Upper lobe of left lung (tissue), 6 donors: ENCODE measurements around the gene NT5C1A. TPM values are rescaled to one million over a fixed set of nuclear protein-coding genes. Genes with fewer than 3 reads are reported as not detected.

ENCODE experiments used
- ATAC-seq, 2 donors: fragments of 200-7000 bp; cut with Tn5 transposase; one replicate each; pipeline ENCODE4 v1.9.1; 2022; ENCODE audit warnings: mild to moderate bottlenecking in 2 of 2, moderate library complexity in 2 of 2; ENCODE audit not compliant: low FRiP score in 2 of 2
- DNase-seq, 2 donors: peaks; one replicate each; pipeline ENCODE4 v3.0.0-alpha.2; 2019 to 2020
- H3K27ac ChIP-seq, 4 donors: fragments of 200-600 bp; sonication (generic); one replicate each; pipeline ENCODE4 v1.5.1; 2016 to 2019
- H3K27me3 ChIP-seq, 4 donors: fragments of 200-600 bp; sonication (generic); one replicate each; pipeline ENCODE4 v1.5.1; 2017 to 2019
- H3K36me3 ChIP-seq, 4 donors: fragments of 200-600 bp; sonication (generic); one replicate each; pipeline ENCODE4 v1.5.1; 2016 to 2019
- H3K4me1 ChIP-seq, 4 donors: fragments of 200-600 bp; sonication (generic); one replicate each; pipeline ENCODE4 v1.5.1; 2018 to 2019
- H3K4me3 ChIP-seq, 4 donors: fragments of 200-600 bp; sonication (generic); one replicate each; pipeline ENCODE4 v1.5.1; 2017 to 2019; ENCODE audit warnings: mild to moderate bottlenecking in 2 of 4, moderate library complexity in 1 of 4
- H3K9me3 ChIP-seq, 4 donors: fragments of 200-600 bp; sonication (generic); one replicate each; pipeline ENCODE4 v1.5.1; 2018 to 2019
- EP300 ChIP-seq, 4 donors: sonication (generic); formaldehyde crosslinking; IDR thresholded peaks; one replicate each; pipeline ENCODE4 v1.5.1; 2017; ENCODE audit warnings: antibody characterized with exemption in 4 of 4, control low read depth in 2 of 4
- POLR2A ChIP-seq, 4 donors: fragments of 450-650 bp; IDR thresholded peaks; one replicate each; pipeline ENCODE4 v1.5.1; 2016 to 2017; ENCODE audit warnings: antibody characterized with exemption in 4 of 4, mild to moderate bottlenecking in 2 of 4
- POLR2AphosphoS5 ChIP-seq, 2 donors: sonication (generic); formaldehyde crosslinking; IDR thresholded peaks; one replicate each; pipeline ENCODE4 v1.5.1; 2017; ENCODE audit warnings: antibody characterized with exemption in 2 of 2
- WGBS, 2 donors: methylation state at CpG; one replicate each; pipeline ENCODE4 v1.1.5; 2017 to 2018; 5-methylcytosine and 5-hydroxymethylcytosine counted together
- total RNA-seq, 6 donors: library from RNA; depleted of rRNA in 4 of 6; stranded (reverse); fragments of >200 nt in 4 of 6; gene quantifications; one replicate each; pipeline versions ENCODE4 v1.1.0 to v1.2.1, GENCODE V29; 2016 to 2021
- TF ChIP-seq, protein P1 (sequence below), 6 experiments: fragments of 450-650 bp in 4 of 6; fragments of 200-600 bp in 2 of 6; sonication (generic) in 2 of 6; IDR thresholded peaks; one replicate each; pipeline ENCODE4 v1.5.1; 2016 to 2019; ENCODE audit warnings: antibody characterized with exemption in 6 of 6
- donor health status: DM: no; HTN: no; CAD: no; lungs with moderate emphysema.
- donor health status: DM: no; HTN: yes; CAD: no; lungs with severe emphysema.

Gene NT5C1A
- total RNA-seq, 6 donors from 2014 or later, result 0.37 to 5.5 (median 2.6) TPM; not detected in 2

DNA sequence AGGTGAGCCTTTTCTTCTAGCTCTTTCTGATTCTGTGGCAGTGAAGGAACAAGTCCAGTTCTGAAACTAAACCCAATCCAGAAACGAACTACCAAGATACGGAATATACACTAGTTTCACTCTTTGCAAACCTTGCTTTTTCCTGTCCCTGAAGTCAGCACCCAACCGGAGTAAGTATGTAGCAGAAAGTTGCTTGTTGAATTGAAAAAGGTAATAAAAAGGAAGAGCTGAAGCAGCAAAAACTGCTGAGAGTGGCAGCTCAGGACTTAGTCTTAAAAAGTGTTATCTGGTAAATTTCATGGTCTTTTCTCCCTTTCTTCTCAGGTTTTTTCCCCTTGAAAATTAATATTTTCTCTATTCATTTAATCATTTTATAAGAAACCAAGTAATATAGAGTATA is 9.4 kb upstream of the NT5C1A start:
- no peaks in the 10 kb centered on the region for H3K36me3 ChIP-seq
- peaks cover 0 to 12% (median 5%) of the 10 kb centered on the region in 4 donors for H3K27me3 ChIP-seq
- WGBS, 2 donors, result 75 to 81% methylated on average over 3 of the region's 3 CpGs

DNA sequence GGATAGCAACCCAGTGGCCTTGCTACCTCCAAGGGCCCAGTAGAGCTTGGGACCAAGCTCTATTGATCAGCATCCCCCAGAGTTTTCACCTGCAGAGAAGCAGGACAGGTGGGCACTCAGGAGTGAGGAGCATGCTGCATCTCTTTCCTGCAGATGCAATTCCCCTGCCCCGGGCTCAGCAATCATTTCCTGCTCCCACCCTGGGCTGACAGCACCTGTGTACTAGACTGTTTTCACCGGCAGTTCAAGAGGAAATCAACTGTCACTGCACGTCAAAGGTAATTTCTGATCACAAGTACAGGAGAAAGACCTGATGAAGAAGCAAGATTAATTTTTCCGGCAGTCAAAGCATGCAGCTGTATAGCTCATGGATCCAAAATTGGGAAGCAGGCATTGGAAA is 8.8 kb upstream of the NT5C1A start:
- Histone ChIP-seq H3K9me3 (no peaks in the 10 kb centered on the region), H3K36me3 (no peaks in the 10 kb centered on the region), H3K4me3 (no peak overlapping the region), H3K4me1 (peaks cover 0 to 18% (median 11%) of the 10 kb centered on the region in 4 donors), H3K27ac (no peak overlapping the region), H3K27me3 (peaks cover 0 to 12% (median 5%) of the 10 kb centered on the region in 4 donors)
- ATAC-seq (no peak), DNase-seq (no peak)
- TF ChIP-seq EP300 (IDR thresholded peaks at IDR 0.05), result no peak
- TF ChIP-seq, protein P1, sequence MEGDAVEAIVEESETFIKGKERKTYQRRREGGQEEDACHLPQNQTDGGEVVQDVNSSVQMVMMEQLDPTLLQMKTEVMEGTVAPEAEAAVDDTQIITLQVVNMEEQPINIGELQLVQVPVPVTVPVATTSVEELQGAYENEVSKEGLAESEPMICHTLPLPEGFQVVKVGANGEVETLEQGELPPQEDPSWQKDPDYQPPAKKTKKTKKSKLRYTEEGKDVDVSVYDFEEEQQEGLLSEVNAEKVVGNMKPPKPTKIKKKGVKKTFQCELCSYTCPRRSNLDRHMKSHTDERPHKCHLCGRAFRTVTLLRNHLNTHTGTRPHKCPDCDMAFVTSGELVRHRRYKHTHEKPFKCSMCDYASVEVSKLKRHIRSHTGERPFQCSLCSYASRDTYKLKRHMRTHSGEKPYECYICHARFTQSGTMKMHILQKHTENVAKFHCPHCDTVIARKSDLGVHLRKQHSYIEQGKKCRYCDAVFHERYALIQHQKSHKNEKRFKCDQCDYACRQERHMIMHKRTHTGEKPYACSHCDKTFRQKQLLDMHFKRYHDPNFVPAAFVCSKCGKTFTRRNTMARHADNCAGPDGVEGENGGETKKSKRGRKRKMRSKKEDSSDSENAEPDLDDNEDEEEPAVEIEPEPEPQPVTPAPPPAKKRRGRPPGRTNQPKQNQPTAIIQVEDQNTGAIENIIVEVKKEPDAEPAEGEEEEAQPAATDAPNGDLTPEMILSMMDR (IDR thresholded peaks at IDR 0.05), result no peak
- TF ChIP-seq POLR2A (IDR thresholded peaks at IDR 0.05), result no peak
- no peak for TF ChIP-seq POLR2AphosphoS5 (IDR thresholded peaks at IDR 0.05)
- 71 to 77% methylated on average over 4 of the region's 4 CpGs for WGBS, 2 donors

More for the DNA sequence above, 9.4 kb upstream of the NT5C1A start:
- TF ChIP-seq POLR2AphosphoS5 (IDR thresholded peaks at IDR 0.05), result no peak
- TF ChIP-seq POLR2A (IDR thresholded peaks at IDR 0.05), result no peak
- TF ChIP-seq, protein P1 (IDR thresholded peaks at IDR 0.05), result no peak
- TF ChIP-seq EP300 (IDR thresholded peaks at IDR 0.05), result no peak
- H3K4me1 ChIP-seq, result peaks cover 0 to 18% (median 11%) of the 10 kb centered on the region in 4 donors
- ATAC-seq (no peak), DNase-seq (no peak)
- no peak overlapping the region for H3K4me3 ChIP-seq
- no peak overlapping the region for H3K27ac ChIP-seq
- H3K9me3 ChIP-seq, result no peaks in the 10 kb centered on the region

DNA sequence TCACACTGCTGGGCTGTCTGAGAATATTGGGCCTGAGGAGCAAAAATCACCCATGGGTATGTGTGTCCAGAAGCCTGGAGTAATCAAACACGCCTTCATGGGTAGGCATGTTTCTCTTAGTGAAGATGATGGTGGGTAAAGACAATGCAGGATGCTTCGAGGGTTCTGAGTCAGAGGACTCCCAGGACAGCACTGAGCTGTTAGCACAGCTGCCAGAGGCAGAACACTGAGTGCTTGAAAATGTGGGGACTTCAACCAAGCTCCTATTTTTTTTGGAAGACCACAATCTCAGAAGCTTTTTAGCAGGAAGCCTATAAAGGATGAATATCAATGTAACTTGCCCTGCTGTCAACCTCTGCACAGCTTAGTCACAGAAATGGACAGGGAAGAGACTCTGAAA is 7.9 kb upstream of the NT5C1A start:
- no peak overlapping the region for H3K4me3 ChIP-seq
- TF ChIP-seq POLR2AphosphoS5 (IDR thresholded peaks at IDR 0.05) (no peak), EP300 (IDR thresholded peaks at IDR 0.05) (no peak), POLR2A (IDR thresholded peaks at IDR 0.05) (no peak)
- TF ChIP-seq, protein P1 (IDR thresholded peaks at IDR 0.05), result no peak
- no peak overlapping the region for H3K27ac ChIP-seq
- peaks cover 0 to 12% (median 5%) of the 10 kb centered on the region in 4 donors for H3K27me3 ChIP-seq
- DNase-seq, result no peak
- H3K9me3 ChIP-seq, result no peaks in the 10 kb centered on the region
- WGBS, 2 donors, result 70 to 81% methylated on average over 2 of the region's 2 CpGs
- H3K36me3 ChIP-seq, result no peaks in the 10 kb centered on the region
- ATAC-seq, result no peak
- peaks cover 0 to 18% (median 11%) of the 10 kb centered on the region in 4 donors for H3K4me1 ChIP-seq

DNA sequence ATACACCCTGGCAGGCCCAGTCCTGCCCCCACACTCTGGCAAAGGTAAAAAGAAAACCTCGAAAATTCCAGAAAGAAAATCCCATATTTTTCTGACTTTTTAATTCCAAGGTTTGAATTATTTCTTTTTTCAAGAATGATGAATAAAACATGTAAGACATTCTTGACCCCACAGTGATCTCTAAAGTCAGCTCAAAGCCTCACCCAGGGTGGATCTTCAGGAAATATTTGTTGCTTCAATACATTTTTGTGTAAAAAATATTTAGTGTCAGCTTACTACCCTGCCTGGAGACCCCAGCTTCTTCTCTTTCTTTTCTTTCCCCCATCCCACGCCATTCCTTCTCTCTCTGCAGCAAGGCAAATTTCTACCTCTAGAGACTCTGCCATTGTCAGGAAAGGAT is 7.0 kb upstream of the NT5C1A start:
- DNase-seq (no peak), ATAC-seq (no peak)
- no peak overlapping the region for H3K27ac ChIP-seq
- peaks cover 0 to 6% (median 3%) of the 10 kb centered on the region in 4 donors for H3K27me3 ChIP-seq
- TF ChIP-seq, protein P1 (IDR thresholded peaks at IDR 0.05), result no peak
- TF ChIP-seq POLR2A (IDR thresholded peaks at IDR 0.05), result no peak
- TF ChIP-seq EP300 (IDR thresholded peaks at IDR 0.05), result no peak
- no peak for TF ChIP-seq POLR2AphosphoS5 (IDR thresholded peaks at IDR 0.05)
- H3K36me3 ChIP-seq, result no peaks in the 10 kb centered on the region
- no peaks in the 10 kb centered on the region for H3K9me3 ChIP-seq
- no peak overlapping the region for H3K4me3 ChIP-seq
- WGBS, 2 donors, result 86 to 93% methylated on average over 2 of the region's 2 CpGs
- peaks cover 0 to 16% (median 11%) of the 10 kb centered on the region in 4 donors for H3K4me1 ChIP-seq

DNA sequence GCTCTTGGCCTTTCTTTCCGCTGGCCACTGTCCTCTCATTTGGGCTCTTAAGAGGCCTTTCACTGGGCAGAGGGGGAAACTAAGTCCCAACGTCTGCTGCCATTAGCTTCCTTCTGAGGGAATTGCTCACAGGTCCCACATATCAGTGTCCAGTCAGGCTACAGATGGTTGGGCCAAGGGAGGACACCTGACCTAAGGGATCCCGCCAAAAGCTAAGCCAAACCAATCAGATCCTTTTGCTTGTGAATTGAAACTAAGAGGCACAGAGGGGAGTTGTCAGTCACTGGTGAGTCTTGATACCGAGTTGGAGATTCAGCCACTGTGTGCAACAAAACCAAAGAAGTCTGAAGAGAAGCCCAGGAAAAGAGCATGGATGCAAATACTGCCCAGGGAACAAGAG is 5.7 kb upstream of the NT5C1A start:
- H3K27me3 ChIP-seq, result no peaks in the 10 kb centered on the region
- TF ChIP-seq POLR2AphosphoS5 (IDR thresholded peaks at IDR 0.05) (no peak), EP300 (IDR thresholded peaks at IDR 0.05) (no peak), POLR2A (IDR thresholded peaks at IDR 0.05) (no peak)
- TF ChIP-seq, protein P1 (IDR thresholded peaks at IDR 0.05), result no peak
- H3K36me3 ChIP-seq, result no peaks in the 10 kb centered on the region
- no peak overlapping the region for H3K4me3 ChIP-seq
- H3K4me1 ChIP-seq, result peaks cover 0 to 15% (median 8%) of the 10 kb centered on the region in 4 donors
- WGBS, 2 donors, result 89 to 90% methylated on average over 4 of the region's 4 CpGs
- H3K27ac ChIP-seq, result peak overlapping the region in 1 of 4 donors; percentile 1
- no peak for ATAC-seq
- H3K9me3 ChIP-seq, result no peaks in the 10 kb centered on the region
- no peak for DNase-seq
